Gastroesophageal sphincter (tissue), 3 donors: ENCODE data around the gene CLSTN1.

Experiments used
- CTCF ChIP-seq, 4 experiments: fragments of 200-600 bp in 2 of 4; fragments of 450-650 bp in 2 of 4; sonication (generic) in 1 of 4; IDR thresholded peaks; one replicate each; pipeline ENCODE4 v1.5.1; 2017 to 2019; ENCODE audit warnings: antibody characterized with exemption in 4 of 4, mild to moderate bottlenecking in 2 of 4, moderate library complexity in 2 of 4
- EP300 ChIP-seq: sonication (generic); formaldehyde crosslinking; IDR thresholded peaks from one replicate; pipeline ENCODE4 v1.6.1; 2017; ENCODE audit warnings: antibody characterized with exemption, mild to moderate bottlenecking
- POLR2A ChIP-seq, 2 donors: fragments of 450-650 bp; IDR thresholded peaks; one replicate each; pipeline ENCODE4 v1.6.1; 2017; ENCODE audit warnings: antibody characterized with exemption in 2 of 2, mild to moderate bottlenecking in 2 of 2, moderate library complexity in 1 of 2
- POLR2AphosphoS5 ChIP-seq: sonication (generic); formaldehyde crosslinking; IDR thresholded peaks from one replicate; pipeline ENCODE4 v1.6.1; 2017; ENCODE audit warnings: antibody characterized with exemption

- TF ChIP-seq CTCF (IDR thresholded peaks at IDR 0.05) = no peak
- TF ChIP-seq EP300 = no peak
- no peak for TF ChIP-seq POLR2A (IDR thresholded peaks at IDR 0.05)
- no peak for TF ChIP-seq POLR2AphosphoS5
Observed at GRCh38 chr1:9770298-9770697, 53.5 kb downstream of the CLSTN1 start.
